Right ventricle myocardium inferior (tissue), 1 donor: Measurements from ENCODE around the gene METTL18. TPM values are rescaled to one million over a fixed set of nuclear protein-coding genes. Genes with fewer than 3 reads are reported as not detected.

ENCODE experiments used
- total RNA-seq: library from RNA; stranded (reverse); fragmentation: NEBNext Ultra II Directional; extraction: Animal tissue kit (Norgen Biotek cat#: 25700); gene quantifications from one replicate; pipeline ENCODE4 v1.2.1, GENCODE V29; 2021
- donor health status: DM: no; HTN: yes; CAD: no; lungs with severe emphysema.

The METTL18 gene
- total RNA-seq, 1 donor from 2014 or later: 6.5 TPM

Other genes starting within 250 kb of the METTL18 start
- 16.6 TPM for gene F5, start 208.4 kb downstream of the METTL18 start, total RNA-seq
- 7.1 TPM for gene SELP, start 164.8 kb downstream of the METTL18 start, total RNA-seq
- 1.1 TPM for gene SELL, start 83.3 kb downstream of the METTL18 start, total RNA-seq
- 0.87 TPM for gene SELE, start 60.8 kb downstream of the METTL18 start, total RNA-seq
- gene SCYL3, start 99.0 kb upstream of the METTL18 start, total RNA-seq: 5.6 TPM